Inflammatory macrophage (primary cell): ENCODE data around the gene PNLIPRP2.

Experiments used
- DNase-seq, 2 donors: peaks; one replicate each; pipeline ENCODE4 v3.0.0-alpha.2; 2020 to 2022

PNLIPRP2 gene

DNA sequence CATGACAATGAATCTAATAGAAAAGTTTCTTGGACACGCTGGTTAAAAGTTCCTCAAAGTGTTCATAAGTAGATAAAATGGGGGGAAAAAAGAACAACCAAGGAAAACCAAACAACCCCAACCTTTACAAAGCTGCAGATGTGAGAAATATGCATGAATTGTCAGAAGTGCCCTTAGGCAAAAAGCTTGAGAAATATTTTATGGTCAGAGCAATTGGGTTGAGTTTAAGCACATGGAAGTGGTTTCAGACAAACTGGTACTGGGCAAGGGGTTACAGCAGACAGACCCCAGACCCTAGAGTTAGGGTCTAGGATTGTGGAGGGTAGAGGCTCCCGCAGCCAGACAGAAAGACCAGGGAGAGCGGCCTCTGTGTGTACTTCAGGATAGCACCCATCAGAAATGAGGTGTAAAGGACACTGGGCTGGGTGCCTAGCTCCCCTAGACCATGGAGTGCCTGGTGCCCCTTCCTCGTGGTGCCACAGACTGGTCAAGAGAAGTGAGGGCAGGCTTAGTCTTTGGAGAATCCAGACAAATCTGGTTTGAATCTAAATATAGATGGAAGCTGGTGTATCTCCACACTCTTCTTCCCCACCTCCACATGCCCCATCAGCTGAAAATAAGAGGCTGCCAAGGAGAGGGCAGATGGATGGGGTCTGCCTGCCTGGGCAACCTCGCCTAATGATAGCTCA lies 37.3 kb downstream of the PNLIPRP2 start:
- DNase-seq = no peak

DNA sequence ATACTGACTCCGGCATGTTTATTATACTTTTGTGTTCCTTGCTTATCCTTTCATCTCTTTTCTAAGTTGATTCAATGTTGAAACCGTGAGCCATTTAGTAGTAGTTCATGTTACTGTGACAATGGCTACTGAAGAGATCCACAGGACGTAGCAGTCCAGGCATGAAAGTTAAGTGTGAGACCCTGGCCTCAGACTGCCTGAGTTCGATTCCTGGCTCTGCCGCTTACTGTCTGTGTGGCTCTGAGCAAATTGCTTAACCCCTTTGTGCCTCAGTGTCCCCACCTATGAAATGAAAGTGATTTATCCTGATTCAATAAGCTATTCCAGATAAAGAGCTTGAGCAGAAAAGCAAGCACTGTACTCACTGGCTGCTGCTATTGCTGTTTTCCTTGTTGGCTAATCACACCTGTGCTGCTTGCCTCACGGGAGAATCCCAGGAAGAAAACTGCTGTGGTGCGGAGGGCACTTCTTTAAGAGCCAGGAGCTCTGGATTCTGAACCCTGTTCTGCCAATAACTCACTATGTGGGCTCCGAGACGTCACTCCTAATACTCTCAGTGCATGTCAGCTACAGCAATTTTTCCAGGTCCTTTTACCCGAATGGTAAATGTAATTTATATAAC lies 38.4 kb downstream of the PNLIPRP2 start:
- no peak for DNase-seq

DNA sequence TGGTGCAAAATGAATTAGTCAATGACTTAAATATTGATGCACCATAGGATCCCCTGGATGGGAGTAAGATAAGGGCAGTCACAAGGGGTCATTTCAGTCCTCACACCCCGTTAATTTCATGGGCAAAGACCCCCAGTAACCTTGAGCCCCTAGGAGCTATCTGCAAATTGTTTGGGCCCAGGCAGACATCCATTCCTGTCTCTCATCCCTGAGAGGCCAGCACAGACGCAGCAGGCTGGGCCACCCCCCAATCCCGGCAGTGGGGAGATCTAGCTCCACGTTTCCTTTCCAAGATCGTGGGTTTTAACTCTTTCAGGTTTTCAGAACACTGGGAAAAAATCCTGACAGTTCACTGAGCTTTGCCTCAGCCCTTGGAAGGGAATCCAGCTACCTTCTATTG lies 40.1 kb downstream of the PNLIPRP2 start:
- DNase-seq = no peak

DNA sequence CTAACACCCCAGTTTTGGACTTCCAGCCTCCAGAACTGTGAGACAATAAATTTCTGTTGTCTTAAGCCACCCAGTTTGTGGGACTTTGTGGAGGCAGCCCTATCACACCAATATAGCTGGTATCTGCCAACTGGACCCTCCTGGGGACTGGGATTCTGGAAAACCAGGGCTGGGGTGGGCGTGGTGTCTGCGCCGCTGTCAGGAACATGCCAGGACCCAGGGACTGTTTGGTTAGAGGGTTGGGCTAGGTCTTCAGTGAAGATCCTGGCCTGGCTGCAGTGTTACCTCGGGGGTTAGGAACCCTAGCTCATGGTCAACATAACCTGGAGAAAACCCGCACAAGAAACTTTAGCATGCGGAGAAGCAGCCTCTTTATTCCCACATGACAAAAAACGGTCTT lies 42.6 kb downstream of the PNLIPRP2 start:
- no peak for DNase-seq

DNA sequence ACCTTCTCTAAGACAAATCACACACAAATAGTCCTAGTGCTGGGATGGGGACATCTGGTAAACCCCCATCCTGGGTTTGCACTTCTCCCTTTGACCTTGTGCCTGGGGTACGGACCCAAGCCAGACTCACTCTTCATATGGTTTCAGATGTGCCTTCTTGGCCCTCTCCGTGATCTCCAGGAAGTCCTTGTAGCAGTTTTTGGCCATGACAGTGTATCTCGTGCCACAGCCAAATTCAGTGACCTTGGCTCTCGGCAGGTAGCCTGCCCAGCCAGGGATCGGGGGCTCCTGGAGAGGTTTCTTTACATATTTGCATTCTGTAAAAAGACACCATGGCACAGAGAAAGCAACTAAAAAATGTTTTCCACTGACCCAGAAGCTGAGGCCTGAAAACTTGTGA lies 43.9 kb downstream of the PNLIPRP2 start:
- DNase-seq = no peak

DNA sequence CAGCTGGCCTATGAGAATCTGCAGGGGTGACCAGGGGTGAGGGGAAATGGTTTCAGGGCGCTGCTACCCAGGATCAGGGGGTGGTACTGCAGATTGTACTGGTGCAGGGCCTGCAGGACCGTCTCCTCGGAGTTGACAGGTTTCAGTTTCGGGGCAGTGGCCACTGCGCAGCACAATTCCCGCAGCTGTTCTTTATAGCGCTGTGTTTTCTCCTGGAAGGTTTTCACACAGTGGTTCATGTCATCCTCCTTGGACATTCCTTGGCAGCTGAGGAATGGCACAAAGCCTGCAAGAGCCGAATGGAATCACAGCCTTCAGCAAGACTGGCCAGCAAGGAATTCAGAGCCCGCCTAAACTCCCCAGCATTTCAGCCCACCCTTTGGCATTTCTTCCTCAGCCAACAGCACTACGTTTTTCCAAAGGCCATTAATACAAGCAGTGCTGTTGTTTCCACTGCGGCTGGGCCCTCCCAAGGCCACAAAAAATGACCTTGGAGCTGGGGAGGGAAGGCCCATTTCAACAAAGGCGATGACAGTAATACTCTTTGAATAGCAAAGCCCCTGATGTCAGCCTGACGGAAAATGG lies 44.9 kb downstream of the PNLIPRP2 start:
- no peak for DNase-seq

DNA sequence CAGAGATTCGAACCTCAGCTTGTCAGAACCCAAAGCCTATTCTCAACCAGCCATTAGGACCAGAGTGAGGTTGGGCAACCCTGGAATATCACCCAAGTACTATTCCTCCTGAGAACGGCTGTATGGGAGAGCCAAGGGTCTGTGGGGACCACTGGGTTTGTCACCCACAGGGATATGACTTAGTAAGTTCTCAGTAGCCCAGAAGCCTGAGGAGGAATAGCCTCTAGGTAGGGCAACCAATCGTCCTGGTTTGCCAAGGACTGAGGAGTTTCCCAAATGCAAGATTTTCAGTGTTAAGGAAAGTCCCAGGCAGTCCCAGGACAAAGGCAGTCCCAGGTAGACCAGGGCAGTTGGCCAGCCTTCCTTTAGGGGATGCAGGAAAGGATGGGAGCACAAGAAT lies 46.7 kb downstream of the PNLIPRP2 start:
- DNase-seq = no peak

DNA sequence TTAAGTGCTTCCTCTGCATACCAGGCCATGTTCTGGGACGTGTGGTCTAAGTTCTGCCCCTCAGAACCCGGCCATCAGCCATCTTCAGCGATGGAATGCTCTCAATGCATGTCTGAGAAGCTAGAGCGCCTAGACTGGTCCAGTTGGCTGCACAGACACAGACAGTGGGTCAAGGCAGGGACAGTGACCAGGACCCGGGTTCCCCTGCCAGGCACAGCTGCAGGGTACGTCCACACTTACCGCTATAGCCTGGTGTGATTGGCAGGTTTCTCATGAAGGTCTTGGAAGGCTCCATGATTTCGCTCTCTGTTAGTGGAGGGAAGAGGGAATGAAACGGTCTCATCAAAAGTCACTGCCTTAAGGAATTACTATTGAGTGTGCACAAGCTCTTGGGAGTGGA lies 47.3 kb downstream of the PNLIPRP2 start:
- no peak for DNase-seq

DNA sequence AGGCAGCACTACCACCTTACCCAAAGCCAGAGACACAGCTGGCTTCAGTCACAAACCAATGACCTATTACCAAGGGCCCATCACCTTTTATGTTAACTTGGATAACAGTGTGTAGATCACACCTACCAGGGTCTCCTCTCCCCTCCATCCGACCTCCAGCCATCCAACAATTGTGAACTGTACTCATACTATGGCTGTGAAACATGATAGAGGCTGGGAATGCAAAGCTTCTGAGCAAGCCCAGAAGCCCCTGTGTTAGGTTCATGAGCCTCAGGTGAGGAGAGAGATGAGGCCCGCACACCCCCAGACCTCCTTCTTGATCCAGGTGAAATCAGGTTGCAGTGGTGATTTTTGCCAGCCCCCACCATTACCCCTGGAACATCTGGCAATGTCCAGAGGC lies 47.7 kb downstream of the PNLIPRP2 start:
- no peak for DNase-seq

DNA sequence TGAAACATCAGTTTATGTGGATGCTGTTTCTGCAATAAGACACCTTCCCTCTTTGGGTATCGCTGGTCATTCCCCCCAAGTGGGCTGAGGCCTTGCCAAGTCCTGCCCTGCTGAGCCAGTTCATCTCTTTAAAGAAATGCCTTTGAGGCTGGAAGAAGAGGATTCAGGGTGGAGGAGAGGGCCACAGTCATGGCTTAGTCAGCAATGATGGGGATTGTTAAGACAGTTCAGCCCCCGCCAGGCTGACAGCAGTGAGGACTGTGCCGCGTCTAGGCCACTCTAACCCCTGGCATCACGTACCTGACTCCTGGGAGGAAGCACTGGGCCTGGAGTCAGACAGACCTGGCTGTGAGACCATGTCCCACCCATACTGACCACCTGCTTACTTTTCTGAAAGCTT lies 48.3 kb downstream of the PNLIPRP2 start:
- DNase-seq = no peak

DNA sequence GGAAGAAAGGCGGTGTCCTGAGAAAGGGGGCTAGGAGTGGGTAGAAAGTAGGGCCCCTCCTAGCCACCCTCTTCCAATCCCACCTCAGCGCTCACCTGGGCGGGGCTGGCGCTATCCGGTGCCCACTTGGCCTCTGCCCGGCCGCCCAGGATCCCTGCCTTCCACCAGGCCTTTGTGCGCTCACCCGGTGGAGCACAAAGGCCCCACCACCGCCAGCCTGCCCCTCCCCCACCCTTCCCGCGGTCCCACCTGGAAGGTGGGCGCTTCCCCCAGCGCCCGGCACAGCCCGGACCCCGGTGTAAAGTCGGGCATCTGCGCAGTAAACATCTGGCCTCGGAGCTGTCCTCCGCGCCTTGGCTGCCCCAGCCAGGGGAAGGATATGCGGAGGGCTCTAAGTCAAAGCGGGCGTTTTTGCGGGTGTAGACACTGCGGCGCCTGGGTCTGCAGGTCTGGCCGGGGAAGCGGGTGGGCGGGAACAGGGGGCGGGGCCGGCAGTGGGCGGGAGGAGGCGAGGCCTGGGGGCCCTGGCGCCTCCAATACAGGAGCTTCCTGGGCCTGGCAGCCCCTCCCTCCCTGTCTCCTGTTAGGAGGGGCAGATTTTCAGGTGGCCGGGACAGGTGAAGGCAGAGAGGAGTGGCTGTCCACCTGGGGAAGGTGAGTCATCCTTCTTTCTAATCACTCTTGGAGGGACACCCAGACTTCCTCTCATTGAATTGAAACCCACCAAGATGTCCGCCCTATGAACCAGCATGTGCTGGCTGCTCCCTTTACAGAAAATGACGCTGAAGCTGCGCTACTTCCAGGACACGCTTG lies 49.3 kb downstream of the PNLIPRP2 start:
- no peak for DNase-seq

DNA sequence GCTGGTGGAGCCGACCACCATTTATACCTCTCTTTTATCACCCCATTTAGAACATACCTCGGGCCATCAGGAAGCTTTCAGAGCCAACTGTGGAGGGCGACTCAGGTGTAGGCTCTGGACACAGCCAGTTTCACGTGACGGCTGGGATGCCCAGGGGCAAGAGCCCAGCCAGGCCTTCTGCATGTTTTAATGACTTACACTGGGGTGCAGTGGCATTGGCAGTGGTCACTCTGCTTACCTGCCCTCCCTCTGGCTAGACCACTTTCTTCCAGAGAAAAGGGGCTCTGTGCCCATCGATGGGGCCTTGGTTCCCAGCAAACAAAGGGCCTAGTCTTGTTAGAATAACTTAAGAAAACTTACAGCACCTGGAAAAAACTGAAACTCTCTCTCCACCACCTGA lies 50.0 kb downstream of the PNLIPRP2 start:
- DNase-seq = no peak

DNA sequence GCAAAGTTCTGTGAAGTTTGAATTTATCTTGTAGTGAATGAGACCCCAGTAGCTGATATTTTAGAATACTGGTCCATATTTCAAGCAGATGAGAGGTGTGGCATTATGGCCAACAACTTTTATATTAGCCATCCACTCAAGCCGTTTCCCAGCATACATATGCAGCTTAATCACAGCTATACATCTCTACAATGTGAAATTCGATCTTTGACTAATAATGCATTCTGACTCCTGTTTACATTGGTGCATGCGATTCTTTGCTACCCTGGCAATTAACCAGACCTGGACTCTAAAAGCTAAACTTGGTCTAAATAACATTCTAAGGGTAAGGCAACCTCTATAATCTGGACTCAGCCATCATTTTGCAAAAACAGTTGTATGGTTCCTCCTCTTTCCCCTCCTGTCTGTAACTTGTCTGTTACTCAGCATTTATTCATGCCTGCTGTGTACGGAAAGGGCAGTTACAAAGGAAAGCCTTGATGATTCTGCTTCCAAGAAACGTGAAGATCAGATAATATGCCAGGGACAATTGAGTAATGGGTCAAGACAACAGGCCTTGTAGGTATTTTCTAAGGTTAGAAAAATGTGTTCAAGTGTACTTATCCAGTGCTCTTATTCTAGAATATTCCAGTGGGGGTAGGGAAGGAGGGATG lies 50.6 kb downstream of the PNLIPRP2 start:
- DNase-seq = no peak

DNA sequence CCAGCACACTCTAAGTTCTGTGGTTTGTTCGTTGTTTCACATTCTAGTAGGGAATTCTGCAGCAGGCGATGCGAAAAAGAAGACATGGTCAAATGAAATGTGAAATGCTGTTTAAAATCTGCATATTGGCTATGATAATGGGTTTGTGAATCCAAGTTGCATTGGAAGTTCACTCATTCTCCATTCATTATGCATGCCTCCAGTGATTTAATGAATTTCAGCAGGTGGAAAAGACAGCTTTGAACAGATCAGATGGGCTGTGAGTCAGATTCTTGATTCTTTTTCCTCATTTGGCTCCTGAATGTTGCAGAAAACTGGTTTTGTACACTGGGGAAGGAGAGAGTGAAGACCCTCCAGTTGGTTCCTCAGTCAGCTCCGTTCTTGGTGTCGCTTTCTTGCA lies 52.1 kb downstream of the PNLIPRP2 start:
- DNase-seq = no peak

DNA sequence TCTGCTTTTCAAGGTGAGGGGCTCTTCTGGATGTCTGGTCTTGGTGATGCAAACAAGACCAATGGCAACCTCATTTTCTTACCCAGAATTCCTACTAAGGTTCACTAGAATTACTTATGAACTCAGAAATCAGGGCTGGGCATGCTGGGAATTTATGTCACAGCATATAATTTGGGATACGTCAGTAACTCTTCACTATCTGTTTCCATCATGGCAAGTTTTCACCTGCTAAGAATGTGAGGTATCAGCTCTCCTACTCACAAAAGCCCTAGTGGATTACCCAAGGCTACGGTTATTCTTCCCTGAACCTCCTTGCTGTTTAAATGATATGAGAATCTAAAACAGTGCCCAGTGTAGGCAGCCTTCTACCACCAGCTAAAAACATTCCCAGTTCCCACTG lies 53.1 kb downstream of the PNLIPRP2 start:
- no peak for DNase-seq

DNA sequence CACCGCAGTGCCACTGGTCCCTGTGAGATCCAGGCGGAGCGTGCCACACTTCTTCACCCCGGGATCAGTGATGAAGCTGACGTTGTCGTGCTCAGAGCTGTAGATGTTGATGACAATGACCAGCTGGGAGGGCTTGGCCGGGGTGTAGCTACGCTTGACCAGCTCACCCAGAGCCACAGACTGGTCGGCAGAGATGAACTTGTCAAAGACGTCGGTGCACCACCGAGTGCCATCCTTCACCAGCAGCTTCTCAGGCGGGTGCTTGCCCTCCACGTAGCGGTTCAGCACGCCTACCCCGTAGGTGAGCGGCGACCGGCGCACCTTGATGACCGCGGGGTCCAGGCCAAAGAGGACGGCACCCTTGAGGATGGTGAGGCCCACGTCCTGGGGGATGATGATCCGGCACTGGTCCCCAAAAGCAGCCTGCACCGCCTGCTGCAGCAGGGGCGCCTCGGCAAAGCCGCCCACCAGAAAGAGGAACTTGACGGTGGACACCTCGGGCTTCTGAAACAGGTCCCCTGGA lies 54.2 kb downstream of the PNLIPRP2 start:
- DNase-seq = no peak

DNA sequence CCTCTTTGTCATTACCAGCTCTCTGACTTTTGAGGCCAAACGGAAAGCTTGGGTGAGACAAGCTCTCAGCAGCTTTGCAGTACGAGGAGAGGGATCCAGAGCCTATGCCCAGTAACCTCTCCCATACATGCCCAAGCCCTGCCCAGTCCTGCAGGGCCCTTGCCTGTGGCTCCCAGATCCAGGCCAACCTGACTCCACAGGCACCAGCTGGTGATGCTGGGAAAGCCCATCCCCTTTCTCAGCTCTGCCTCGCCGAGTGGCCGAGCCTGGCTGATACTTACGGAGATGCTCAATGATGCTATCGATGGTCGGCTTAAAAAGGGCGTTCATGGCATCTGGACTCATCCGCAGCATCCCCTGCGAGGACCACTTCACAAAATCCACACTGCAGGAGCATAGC lies 55.4 kb downstream of the PNLIPRP2 start:
- no peak for DNase-seq

DNA sequence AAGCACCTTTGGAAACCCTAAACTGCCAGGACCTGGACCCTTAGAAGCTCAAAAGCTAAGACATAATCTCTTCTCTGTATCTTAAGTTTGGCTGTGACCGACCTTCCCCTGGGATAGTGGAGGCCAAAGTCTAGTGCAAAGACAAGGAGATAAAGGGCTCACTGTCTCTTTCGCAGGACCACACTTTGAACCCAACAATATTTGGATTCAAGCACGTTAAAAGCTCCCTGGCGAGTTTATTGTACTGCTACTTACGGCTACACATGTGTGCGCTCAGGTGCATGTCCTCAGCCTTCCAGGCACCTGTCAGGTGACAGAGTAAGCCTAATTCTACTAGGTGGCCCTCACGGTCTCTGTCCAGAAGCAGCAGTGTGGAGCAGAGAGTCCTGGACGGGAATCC lies 55.9 kb downstream of the PNLIPRP2 start:
- DNase-seq = no peak

DNA sequence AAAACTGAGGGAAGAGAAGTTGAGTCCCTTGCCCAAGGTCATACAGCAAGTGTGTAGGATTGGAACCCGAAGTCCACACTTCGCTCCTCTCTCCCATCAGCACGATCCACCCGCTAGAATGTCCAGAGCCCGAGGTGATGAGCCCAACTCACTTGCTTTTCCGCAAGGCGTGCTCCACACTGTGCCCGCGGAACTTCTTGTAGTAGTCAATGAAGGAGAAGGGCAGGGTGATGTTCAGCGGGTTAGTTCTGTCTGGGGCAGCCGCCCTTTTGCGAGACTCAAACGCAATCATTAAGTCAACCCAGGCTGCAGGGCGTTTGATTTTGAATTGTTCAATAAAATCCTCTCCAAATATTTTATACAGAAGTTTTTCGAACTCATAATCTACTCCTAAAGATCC lies 58.6 kb downstream of the PNLIPRP2 start:
- DNase-seq = no peak

DNA sequence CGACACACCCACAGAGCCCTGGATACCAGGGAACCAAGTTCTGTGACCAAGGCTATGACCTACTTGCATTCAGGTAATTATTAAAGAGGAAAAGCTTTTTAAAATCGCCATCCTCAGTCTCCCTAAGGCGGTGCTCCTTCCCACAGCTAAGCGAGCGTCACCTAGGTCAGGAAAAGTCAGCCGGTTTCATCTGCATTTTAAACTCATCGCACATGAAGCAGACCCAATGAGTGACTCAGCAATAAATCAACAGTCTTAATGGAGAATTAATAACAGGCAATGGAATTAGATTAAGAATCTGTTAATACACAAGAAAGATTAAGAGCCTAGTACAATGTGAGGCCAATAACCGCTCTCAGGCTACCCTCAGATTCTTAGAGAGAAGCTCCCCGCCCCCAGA lies 62.4 kb downstream of the PNLIPRP2 start:
- no peak for DNase-seq

DNA sequence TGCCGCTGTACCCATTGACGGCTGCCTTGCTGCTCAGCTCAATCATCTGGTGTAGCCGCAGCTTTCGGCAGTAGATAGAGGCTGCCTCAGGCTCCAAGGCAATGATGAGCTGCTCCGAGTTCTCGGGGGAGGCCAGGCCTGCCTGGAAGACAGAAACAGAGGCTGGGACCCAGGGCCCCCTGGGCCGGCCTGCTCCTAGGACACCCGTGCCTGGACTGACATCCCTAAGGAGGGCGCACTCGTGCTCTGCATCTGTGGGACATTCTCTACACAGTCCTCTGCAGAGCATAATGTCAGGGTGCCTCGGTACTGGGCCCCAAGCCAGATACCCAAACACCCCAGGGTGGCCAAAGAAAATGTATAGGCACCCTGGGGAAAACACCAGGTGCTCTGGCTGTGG lies 63.1 kb downstream of the PNLIPRP2 start:
- DNase-seq = no peak

DNA sequence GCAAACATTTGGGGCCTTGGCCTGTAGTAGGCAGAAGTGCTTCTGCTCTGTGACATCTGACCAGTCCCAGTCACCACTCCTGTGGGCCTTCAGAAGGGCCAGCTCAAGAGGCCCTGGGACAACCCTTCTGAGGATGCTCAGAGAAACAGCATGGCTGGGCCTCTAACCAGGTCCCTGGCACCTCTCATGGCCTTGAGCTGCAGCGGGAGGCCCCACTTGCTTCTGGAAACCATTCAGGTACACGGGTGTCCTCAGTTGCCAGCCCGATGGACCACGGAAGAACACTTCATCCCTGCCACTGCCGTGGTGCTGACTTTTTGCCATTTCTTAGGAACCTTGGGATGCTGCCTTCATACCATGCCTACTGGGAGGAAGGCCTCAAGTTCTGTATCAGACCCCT lies 64.0 kb downstream of the PNLIPRP2 start:
- no peak for DNase-seq

DNA sequence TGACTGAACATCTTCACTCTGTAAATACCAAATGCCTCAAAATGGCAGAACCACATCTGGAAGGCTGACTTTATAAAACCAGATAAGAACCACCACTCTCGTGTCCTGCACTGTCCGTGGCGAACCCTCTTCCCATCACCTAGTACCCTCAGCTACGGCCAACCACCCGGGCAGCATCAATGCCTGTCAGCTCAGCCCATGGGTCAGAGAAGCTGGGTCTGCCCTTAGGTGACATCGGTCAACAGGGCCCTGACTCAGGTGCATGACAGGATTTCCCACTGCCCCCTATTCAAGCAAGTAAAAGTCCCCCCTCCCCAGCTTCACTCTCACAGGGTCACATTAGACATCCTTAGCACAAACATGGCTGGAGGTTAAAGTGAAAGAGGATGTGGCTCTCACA lies 65.1 kb downstream of the PNLIPRP2 start:
- DNase-seq = no peak
